ENCODE results near the gene DYSF. TPM values are rescaled to one million over a fixed set of nuclear protein-coding genes. Genes with fewer than 3 reads are reported as not detected.

DYSF gene
- total and polyA plus RNA-seq, 5 experiments from 2014 or later = 3.0 to 3.5 (median 3.2) TPM

- DNase-seq (no peak), ATAC-seq (no peak)
- no peak overlapping the region for H3K4me3 Mint-ChIP-seq
- peaks cover 0 to 12% (median 2%) of the 10 kb centered on the region in 9 donors for H3K9me3 Mint-ChIP-seq
- peaks cover 0 to 2% (median 0%) of the 10 kb centered on the region in 4 donors for H3K4me1 Mint-ChIP-seq
- POLR2A ChIA-PET = no interaction called here
- peaks cover 0 to 13% (median 2%) of the 10 kb centered on the region in 5 donors for H3K27me3 Mint-ChIP-seq
- no peak overlapping the region for H3K27ac Mint-ChIP-seq
- H3K36me3 Mint-ChIP-seq = peaks cover 0 to 5% (median 0%) of the 10 kb centered on the region in 3 donors
These were observed 274.2 kb downstream of the DYSF start for GRCh38 chr2:71727562-71727961.

DNA sequence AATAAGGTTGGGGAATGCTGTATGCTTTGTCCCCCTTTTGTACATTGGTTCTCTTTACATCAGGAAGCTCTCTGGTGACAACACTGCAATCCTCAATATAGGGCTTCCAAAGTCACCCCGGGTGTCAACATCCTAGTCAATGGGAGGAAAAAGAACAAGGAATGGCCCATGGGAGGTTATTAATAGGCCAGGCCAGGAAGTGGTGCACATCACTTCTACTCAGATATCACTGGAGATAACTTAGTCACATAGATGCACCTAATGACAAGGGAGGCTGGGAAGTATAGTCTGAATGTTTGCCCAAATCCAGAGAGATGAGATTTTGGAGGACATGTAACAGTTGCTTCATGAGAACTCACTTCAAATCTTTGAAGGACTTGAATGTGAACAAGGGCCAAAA lies 274.7 kb downstream of the DYSF start:
- Mint-ChIP-seq H3K27me3 (peaks cover 0 to 18% (median 2%) of the 10 kb centered on the region in 5 donors), H3K4me3 (no peak overlapping the region), H3K27ac (no peak overlapping the region), H3K36me3 (peaks cover 0 to 10% (median 0%) of the 10 kb centered on the region in 3 donors), H3K4me1 (peaks cover 0 to 2% (median 0%) of the 10 kb centered on the region in 4 donors), H3K9me3 (peaks cover 0 to 11% (median 2%) of the 10 kb centered on the region in 9 donors)
- POLR2A ChIA-PET = no interaction called here
- DNase-seq (no peak), ATAC-seq (no peak)

- POLR2A ChIA-PET = no interaction called here
- Mint-ChIP-seq H3K4me1 (peaks cover 0 to 2% (median 0%) of the 10 kb centered on the region in 4 donors), H3K27ac (no peak overlapping the region), H3K36me3 (peaks cover 0 to 9% (median 0%) of the 10 kb centered on the region in 3 donors), H3K27me3 (peaks cover 2 to 27% (median 8%) of the 10 kb centered on the region in 5 donors), H3K4me3 (no peak overlapping the region), H3K9me3 (peaks cover 0 to 10% (median 2%) of the 10 kb centered on the region in 9 donors)
- DNase-seq (no peak), ATAC-seq (no peak)
These were observed 277.5 kb downstream of the DYSF start for GRCh38 chr2:71730785-71731383.

DNA sequence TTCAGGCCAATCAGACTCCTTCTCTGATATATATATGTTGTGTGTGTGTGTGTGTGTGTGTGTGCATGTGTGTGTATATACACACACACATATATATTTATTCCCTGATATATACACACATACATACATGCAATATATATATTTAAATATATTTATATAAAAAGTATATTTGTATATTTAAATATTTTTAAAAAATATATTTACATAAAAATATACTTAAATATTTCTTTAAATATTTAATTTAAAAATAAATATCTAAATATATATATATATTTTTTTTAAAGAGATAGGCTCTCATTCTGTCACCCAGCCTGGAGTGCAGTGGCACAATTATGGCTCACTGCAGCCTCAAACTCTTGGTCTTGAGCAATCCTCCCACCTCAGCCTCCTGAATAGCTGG lies 281.3 kb downstream of the DYSF start:
- Mint-ChIP-seq H3K27ac (peak overlapping the region in 1 of 10 donors; percentile 66), H3K4me1 (peaks cover 0 to 2% (median 0%) of the 10 kb centered on the region in 4 donors), H3K27me3 (peaks cover 2 to 32% (median 8%) of the 10 kb centered on the region in 5 donors), H3K4me3 (no peak overlapping the region), H3K36me3 (peaks cover 0 to 9% (median 0%) of the 10 kb centered on the region in 3 donors), H3K9me3 (peaks cover 0 to 16% (median 3%) of the 10 kb centered on the region in 9 donors)
- DNase-seq = no peak
- no peak for ATAC-seq
- POLR2A ChIA-PET = no interaction called here

- Mint-ChIP-seq H3K36me3 (peaks cover 0 to 14% (median 0%) of the 10 kb centered on the region in 3 donors), H3K9me3 (peaks cover 0 to 21% (median 4%) of the 10 kb centered on the region in 9 donors), H3K4me1 (peaks cover 0 to 2% (median 0%) of the 10 kb centered on the region in 4 donors), H3K27me3 (peaks cover 3 to 32% (median 8%) of the 10 kb centered on the region in 5 donors), H3K4me3 (no peak overlapping the region), H3K27ac (no peak overlapping the region)
- POLR2A ChIA-PET = no interaction called here
- ATAC-seq = no peak
- DNase-seq = no peak
These were observed 282.3 kb downstream of the DYSF start for GRCh38 chr2:71735676-71736075.

Other genes with a start within 250 kb of the DYSF start
- gene PAIP2B, start 226.5 kb upstream of the DYSF start, total RNA-seq = 10 to 100 TPM; 12.1 to 12.2 TPM
- 1 to 10 TPM; 1.9 to 2.5 (median 2.2) TPM for gene PAIP2B, start 226.5 kb upstream of the DYSF start, polyA plus RNA-seq
- 100 to 1,000 TPM; 163 to 176 TPM for gene ZNF638, start 121.8 kb upstream of the DYSF start, total RNA-seq
- 10 to 100 TPM; 40.7 to 52.4 (median 51.9) TPM for gene ZNF638, start 121.8 kb upstream of the DYSF start, polyA plus RNA-seq